Measurements from ENCODE around the gene GTF2H4.
"Not testable (repeated sequence)": the region's sequence is repeated elsewhere in the genome, so short reads cannot be mapped to it uniquely, and the experiment has no call there.

GTF2H4 gene

GRCh38 chr6:30924040-30924627, 16.1 kb downstream of the GTF2H4 start:
- not testable (repeated sequence) for DNase-seq (ENCODE audit: low spot score)

- DNase-seq (ENCODE audit: low spot score) = no peak
These were observed 18.6 kb downstream of the GTF2H4 start for GRCh38 chr6:30926644-30927043.

GRCh38 chr6:30927080-30927479, 19.1 kb downstream of the GTF2H4 start:
- not testable (repeated sequence) for DNase-seq (ENCODE audit: low spot score)

- DNase-seq (ENCODE audit: low spot score) = no peak
These were observed 20.7 kb downstream of the GTF2H4 start for GRCh38 chr6:30928677-30929076.

GRCh38 chr6:30930506-30930905, 22.5 kb downstream of the GTF2H4 start:
- DNase-seq (ENCODE audit: low spot score) = no peak

GRCh38 chr6:30931272-30931671, 23.3 kb downstream of the GTF2H4 start:
- no peak for DNase-seq (ENCODE audit: low spot score)

GRCh38 chr6:30931969-30932645, 24.1 kb downstream of the GTF2H4 start, which contains the start of gene SFTA2:
Gene SFTA2 (minus strand): TSS chr6:30932170. CDS start chr6:30932096, 74 bp downstream.
- no peak for DNase-seq (ENCODE audit: low spot score)

- DNase-seq (ENCODE audit: low spot score) = no peak
These were observed 24.8 kb downstream of the GTF2H4 start for GRCh38 chr6:30932665-30933365.

GRCh38 chr6:30935018-30935417, 27.0 kb downstream of the GTF2H4 start:
- no peak for DNase-seq (ENCODE audit: low spot score)

- DNase-seq (ENCODE audit: low spot score) = no peak
These were observed 29.3 kb downstream of the GTF2H4 start for GRCh38 chr6:30937265-30937664.

GRCh38 chr6:30938730-30939129, 30.7 kb downstream of the GTF2H4 start:
- DNase-seq (ENCODE audit: low spot score) = no peak

GRCh38 chr6:30939473-30939872, 31.5 kb downstream of the GTF2H4 start:
- no peak for DNase-seq (ENCODE audit: low spot score)

- DNase-seq (ENCODE audit: low spot score) = no peak
These were observed 32.5 kb downstream of the GTF2H4 start, which contains the start of gene MUCL3 for GRCh38 chr6:30940361-30940986. Gene MUCL3 (plus strand): TSS chr6:30940973. CDS start chr6:30941000, 27 bp downstream.

- DNase-seq (ENCODE audit: low spot score) = no peak
These were observed 34.5 kb downstream of the GTF2H4 start for GRCh38 chr6:30942338-30943060.

- no peak for DNase-seq (ENCODE audit: low spot score)
These were observed 36.0 kb downstream of the GTF2H4 start for GRCh38 chr6:30944051-30944450.

GRCh38 chr6:30945281-30945680, 37.3 kb downstream of the GTF2H4 start:
- DNase-seq (ENCODE audit: low spot score) = no peak

- no peak for DNase-seq (ENCODE audit: low spot score)
These were observed 39.2 kb downstream of the GTF2H4 start for GRCh38 chr6:30947231-30947630.

GRCh38 chr6:30948811-30949210, 40.8 kb downstream of the GTF2H4 start:
- DNase-seq (ENCODE audit: low spot score) = no peak

GRCh38 chr6:30951907-30952469, 44.0 kb downstream of the GTF2H4 start:
- no peak for DNase-seq (ENCODE audit: low spot score)

- DNase-seq (ENCODE audit: low spot score) = no peak
These were observed 46.8 kb downstream of the GTF2H4 start for GRCh38 chr6:30954631-30955366.
